Measurements from ENCODE around the gene EHBP1L1.

- TF ChIP-seq CTCF (IDR thresholded peaks at IDR 0.05; ENCODE audit: control extremely low read depth in 1 of 3, insufficient read depth in 1 of 3, low read depth in 1 of 3, low read length in 3 of 3) (no peak), USF2 (IDR thresholded peaks at IDR 0.05; ENCODE audit: low read length) (no peak), POLR2A (IDR thresholded peaks at IDR 0.05; ENCODE audit: control extremely low read depth in 1 of 2, low read depth in 2 of 2, low read length in 2 of 2) (no peak), ATF3 (IDR thresholded peaks at IDR 0.05; ENCODE audit: insufficient read depth, low read depth, low read length) (no peak), RAD21 (IDR thresholded peaks at IDR 0.05 in 1 of 2, conservative IDR thresholded peaks at IDR 0.05 in 1 of 2; ENCODE audit: low read depth in 2 of 2, low read length in 2 of 2) (no peak), GTF2F1 (IDR thresholded peaks at IDR 0.05; ENCODE audit: borderline replicate concordance, low read depth, low read length) (no peak), EGR1 (IDR thresholded peaks at IDR 0.05; ENCODE audit: borderline replicate concordance, low read depth, low read length) (no peak), CEBPB (IDR thresholded peaks at IDR 0.05; ENCODE audit: low read depth, low read length) (no peak)
Measured at GRCh38 chr11:65641297-65642013, 65.6 kb downstream of the EHBP1L1 start.
